Measurements from ENCODE around the gene CELF5. TPM values are rescaled to one million over a fixed set of nuclear protein-coding genes. Genes with fewer than 3 reads are reported as not detected.

Gene CELF5
- total and polyA plus RNA-seq, 9 of the 15 experiments (the other 6 are each of a cell fraction or from before 2014, with no cell fraction given) = 0.01 to 0.56 (median 0.22) TPM

GRCh38 chr19:3206216-3206953, 18.1 kb upstream of the CELF5 start:
- Histone ChIP-seq H2AFZ (ENCODE audit: low read depth, low read length) (no peak overlapping the region), H3K27me3 (ENCODE audit: control insufficient read depth in 2 of 2, insufficient read depth in 2 of 2, low read length in 2 of 2) (no peaks in the 10 kb centered on the region), H3K4me1 (replicated peaks in 1 of 2; ENCODE audit: control insufficient read depth in 2 of 2, insufficient read depth in 2 of 2, low read length in 2 of 2) (peaks cover 0 to 59% of the 10 kb centered on the region in 2 experiments; a peak in 2 of 5 replicates), H3K27ac (ENCODE audit: extremely low read depth, low read depth, low read length) (no peak overlapping the region), H4K20me1 (replicated peaks; ENCODE audit: control insufficient read depth, insufficient read depth, low read length) (0 out of 2 replicates have a peak, but pooled peaks cover 10% of the 10 kb centered on the region), H3K9ac (ENCODE audit: insufficient read depth in 1 of 2, low read depth in 2 of 2, low read length in 2 of 2) (no peak overlapping the region; a peak in 1 of 4 replicates), H3K79me2 (ENCODE audit: control insufficient read depth, insufficient read depth, low read length) (no peaks in the 10 kb centered on the region), H3K4me2 (ENCODE audit: insufficient read depth, low read length) (no peak overlapping the region), H3K36me3 (ENCODE audit: control insufficient read depth, insufficient read depth, low read length) (peaks cover 70% of the 10 kb centered on the region; the same call in 2 of the 3 replicates), H3K9me1 (ENCODE audit: control insufficient read depth, insufficient read depth, low read length) (peaks cover 3% of the 10 kb centered on the region), H3K9me3 (replicated peaks; ENCODE audit: control insufficient read depth, insufficient read depth, low read depth, low read length) (no peaks in the 10 kb centered on the region), H3K4me3 (no peak overlapping the region)
- no peak for ATAC-seq
- CTCF ChIA-PET (ENCODE audit: low intra/inter-chr PET ratio) = no interaction called here
- BruUV-seq (replicated peaks) = no TSS peak
- in situ Hi-C loops (cut with MboI) = no loop called here
- no peak for FAIRE-seq
- intact Hi-C loops (cut with micrococcal nuclease) = no loop called here
- TF ChIP-seq THRB (CRISPR knock-in tag; conservative IDR thresholded peaks at IDR 0.05) = no peak
- TF ChIP-seq TRIM24 (IDR thresholded peaks at IDR 0.05) = no peak
- no peak for TF ChIP-seq ZNF77 (CRISPR knock-in tag; IDR thresholded peaks at IDR 0.05)
- TF ChIP-seq ZNF121 (CRISPR knock-in tag; conservative IDR thresholded peaks at IDR 0.05) = peak; percentile 68
- TF ChIP-seq POLR2G (IDR thresholded peaks at IDR 0.05; ENCODE audit: low read depth, low read length) = 0 out of 2 replicates have a peak, but pooled peaks have one; percentile 10
- 94% methylated on average over 18 of the region's 28 CpGs for WGBS (ENCODE audit: insufficient coverage, low coverage, missing lambda C conversion rate)
- POLR2A ChIA-PET = no interaction called here
- no peak for DNase-seq (ENCODE audit: extremely low read depth in 1 of 4, low spot score in 3 of 4)

Data from K562 (cell line).